ENCODE measurements around the gene FER. TPM values are rescaled to one million over a fixed set of nuclear protein-coding genes. Genes with fewer than 3 reads are reported as not detected.
A peak's percentile ranks its signal among the peaks of the same experiment; 100 is the strongest.

The FER gene
- total RNA-seq, 1 donor from 2014 or later: 35.3 TPM

DNA sequence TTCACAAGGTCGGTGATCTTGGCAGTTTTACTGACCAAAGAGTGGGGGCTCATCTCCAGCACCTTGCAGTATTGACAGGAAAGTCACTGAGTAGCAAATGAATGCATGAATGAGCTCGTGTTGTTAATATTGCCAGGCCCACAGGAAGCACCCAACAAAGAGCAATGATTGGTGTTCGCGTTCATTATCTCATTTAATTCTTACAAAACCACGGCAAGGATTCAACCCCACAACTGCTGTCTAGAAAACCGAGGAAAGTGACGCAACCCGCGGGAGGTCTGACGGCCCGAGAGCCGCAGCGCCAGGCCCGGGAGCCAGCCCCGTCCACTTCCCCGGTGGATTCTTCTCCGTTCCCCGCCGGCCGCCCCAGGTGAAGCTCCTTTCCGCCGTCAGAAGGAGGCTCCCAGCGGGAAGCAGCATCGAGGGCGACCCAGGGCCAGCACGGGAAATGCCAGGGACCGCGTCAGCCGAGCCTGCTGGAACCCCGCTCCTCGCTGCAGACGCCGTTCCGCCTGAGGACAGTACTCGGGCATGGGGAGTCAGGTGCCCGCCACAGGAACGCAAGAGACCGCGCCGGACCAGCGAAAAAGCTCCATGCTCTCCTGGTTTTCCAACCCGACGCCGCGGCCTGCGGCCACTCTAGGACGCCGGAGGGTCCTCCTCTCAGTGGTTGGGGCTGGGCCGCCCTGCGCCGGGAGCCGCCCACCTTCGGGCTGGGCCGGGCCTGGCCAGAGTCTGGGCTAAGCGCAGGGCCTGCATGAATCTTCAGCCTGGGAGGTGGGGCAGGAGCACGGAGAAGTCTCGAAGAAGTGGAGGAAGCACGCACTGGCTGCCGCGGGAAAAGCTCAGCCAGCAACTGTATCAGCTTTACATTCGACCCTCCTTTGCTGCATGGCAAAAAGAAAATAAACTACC is 19.8 kb upstream of the FER start:
- ATAC-seq (peak; percentile 100), DNase-seq (peak; percentile 94)
- H3K9me3 ChIP-seq: no peaks in the 10 kb centered on the region
- TF ChIP-seq, protein P1, sequence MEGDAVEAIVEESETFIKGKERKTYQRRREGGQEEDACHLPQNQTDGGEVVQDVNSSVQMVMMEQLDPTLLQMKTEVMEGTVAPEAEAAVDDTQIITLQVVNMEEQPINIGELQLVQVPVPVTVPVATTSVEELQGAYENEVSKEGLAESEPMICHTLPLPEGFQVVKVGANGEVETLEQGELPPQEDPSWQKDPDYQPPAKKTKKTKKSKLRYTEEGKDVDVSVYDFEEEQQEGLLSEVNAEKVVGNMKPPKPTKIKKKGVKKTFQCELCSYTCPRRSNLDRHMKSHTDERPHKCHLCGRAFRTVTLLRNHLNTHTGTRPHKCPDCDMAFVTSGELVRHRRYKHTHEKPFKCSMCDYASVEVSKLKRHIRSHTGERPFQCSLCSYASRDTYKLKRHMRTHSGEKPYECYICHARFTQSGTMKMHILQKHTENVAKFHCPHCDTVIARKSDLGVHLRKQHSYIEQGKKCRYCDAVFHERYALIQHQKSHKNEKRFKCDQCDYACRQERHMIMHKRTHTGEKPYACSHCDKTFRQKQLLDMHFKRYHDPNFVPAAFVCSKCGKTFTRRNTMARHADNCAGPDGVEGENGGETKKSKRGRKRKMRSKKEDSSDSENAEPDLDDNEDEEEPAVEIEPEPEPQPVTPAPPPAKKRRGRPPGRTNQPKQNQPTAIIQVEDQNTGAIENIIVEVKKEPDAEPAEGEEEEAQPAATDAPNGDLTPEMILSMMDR (IDR thresholded peaks at IDR 0.05): no peak
- intact Hi-C loops (cut with DNase I): no loop called here
- peaks cover 12% of the 10 kb centered on the region for H3K4me1 ChIP-seq
- no peaks in the 10 kb centered on the region for H3K36me3 ChIP-seq
- H3K27ac ChIP-seq: peak overlapping the region; percentile 98
- H3K4me3 ChIP-seq: peak overlapping the region; percentile 80
- H3K27me3 ChIP-seq (ENCODE audit: low read depth): no peaks in the 10 kb centered on the region

DNA sequence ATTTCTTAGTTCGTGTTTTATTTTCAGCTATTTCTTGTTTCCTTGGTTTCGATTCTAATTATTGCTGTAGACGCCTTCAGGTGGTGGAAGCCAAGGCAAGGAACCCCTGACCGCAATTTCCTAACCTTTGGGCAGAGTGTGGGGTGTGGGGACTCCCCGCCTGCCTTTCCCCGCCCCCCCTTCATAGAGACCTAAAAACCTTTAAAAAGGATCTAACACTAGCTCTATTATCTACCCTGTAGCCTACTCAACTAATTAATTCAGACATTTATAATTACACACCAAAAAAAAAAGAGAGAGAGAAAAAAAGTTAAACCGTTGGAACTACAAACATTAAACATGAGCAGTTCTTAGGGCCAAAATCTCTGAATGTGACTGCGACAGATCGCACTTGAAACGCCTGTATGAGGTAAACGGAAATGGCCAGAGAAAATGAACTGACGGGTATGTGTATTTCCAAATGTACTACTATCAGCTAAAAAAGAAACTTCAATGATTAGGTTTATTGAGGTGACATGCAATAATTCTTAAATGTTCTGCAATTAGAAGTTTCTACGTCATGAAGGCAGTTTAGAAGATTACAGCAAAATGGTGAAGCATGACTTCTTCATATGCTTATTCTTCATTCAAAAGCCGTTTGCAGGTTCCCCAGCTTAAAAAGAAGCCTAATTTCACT is 19.0 kb upstream of the FER start:
- Histone ChIP-seq H3K4me3 (peak overlapping the region; percentile 80), H3K36me3 (no peaks in the 10 kb centered on the region), H3K4me1 (peaks cover 12% of the 10 kb centered on the region), H3K27me3 (ENCODE audit: low read depth) (no peaks in the 10 kb centered on the region), H3K27ac (peak overlapping the region; percentile 98), H3K9me3 (no peaks in the 10 kb centered on the region)
- peak; percentile 68 to 69 for ATAC-seq
- TF ChIP-seq, protein P1 (IDR thresholded peaks at IDR 0.05): no peak
- intact Hi-C loops (cut with DNase I): no loop called here
- no peak for DNase-seq

DNA sequence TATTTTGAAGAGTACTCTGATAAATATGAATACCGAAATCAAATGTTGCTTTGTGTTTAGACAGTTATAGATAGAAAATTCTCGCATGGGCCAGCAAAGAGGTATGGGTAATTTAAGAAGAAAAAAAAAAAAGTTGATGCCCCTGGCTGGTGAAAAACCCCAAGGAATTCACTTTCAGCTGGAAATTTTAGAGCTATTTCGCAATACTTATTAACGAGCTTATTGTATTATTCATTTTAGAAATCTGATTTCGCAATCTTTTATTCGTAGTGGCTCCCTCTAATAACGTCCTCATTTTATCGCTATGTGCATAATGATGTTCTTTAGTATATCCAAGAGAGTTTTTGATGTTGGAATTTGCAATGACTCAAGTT is 18.5 kb upstream of the FER start:
- TF ChIP-seq, protein P1 (IDR thresholded peaks at IDR 0.05): no peak
- ATAC-seq: no peak
- H3K4me1 ChIP-seq: peaks cover 12% of the 10 kb centered on the region
- intact Hi-C loops (cut with DNase I): no loop called here
- H3K9me3 ChIP-seq: no peaks in the 10 kb centered on the region
- H3K27ac ChIP-seq: peak overlapping the region; percentile 98
- no peaks in the 10 kb centered on the region for H3K27me3 ChIP-seq (ENCODE audit: low read depth)
- no peaks in the 10 kb centered on the region for H3K36me3 ChIP-seq
- DNase-seq: no peak
- peak overlapping the region; percentile 80 for H3K4me3 ChIP-seq

DNA sequence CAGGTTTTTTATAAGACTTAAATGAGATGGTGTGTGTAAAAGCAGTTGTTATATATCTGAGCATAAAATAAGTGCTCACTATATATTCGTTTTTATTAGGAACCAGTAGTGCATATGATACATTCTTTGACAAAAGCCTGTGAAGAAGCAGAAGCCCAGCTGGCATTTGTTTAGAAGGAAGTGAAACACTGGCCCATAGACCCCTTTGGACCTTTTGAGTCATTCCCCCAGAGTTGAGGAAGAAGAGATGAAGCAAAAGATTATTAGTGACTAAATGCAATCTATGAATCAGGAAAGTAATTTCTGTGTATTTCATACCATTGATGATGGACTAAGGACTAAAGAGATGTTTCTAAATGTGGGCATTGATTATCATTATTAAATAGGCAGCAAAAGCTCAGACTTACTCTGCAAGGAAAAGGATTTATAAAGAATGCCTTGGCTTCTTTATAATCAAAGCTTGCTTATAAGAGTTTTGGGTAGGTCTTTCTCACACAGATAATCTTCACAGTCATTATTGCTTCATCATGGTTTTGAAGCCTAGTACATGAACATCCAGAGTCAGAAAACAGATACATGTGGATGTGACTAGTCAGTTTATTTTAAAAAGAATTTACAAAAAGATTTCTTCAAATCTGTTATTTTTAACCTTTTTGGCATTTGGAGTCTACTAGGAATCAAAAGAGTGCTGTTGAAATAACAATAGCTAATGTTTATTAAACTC is 16.9 kb upstream of the FER start:
- H3K9me3 ChIP-seq: no peaks in the 10 kb centered on the region
- no peak overlapping the region for H3K4me3 ChIP-seq
- intact Hi-C loops (cut with DNase I): no loop called here
- H3K27ac ChIP-seq: no peak overlapping the region
- no peaks in the 10 kb centered on the region for H3K36me3 ChIP-seq
- H3K27me3 ChIP-seq (ENCODE audit: low read depth): no peaks in the 10 kb centered on the region
- H3K4me1 ChIP-seq: peaks cover 12% of the 10 kb centered on the region
- no peak for ATAC-seq
- TF ChIP-seq, protein P1 (IDR thresholded peaks at IDR 0.05): no peak
- DNase-seq: no peak

DNA sequence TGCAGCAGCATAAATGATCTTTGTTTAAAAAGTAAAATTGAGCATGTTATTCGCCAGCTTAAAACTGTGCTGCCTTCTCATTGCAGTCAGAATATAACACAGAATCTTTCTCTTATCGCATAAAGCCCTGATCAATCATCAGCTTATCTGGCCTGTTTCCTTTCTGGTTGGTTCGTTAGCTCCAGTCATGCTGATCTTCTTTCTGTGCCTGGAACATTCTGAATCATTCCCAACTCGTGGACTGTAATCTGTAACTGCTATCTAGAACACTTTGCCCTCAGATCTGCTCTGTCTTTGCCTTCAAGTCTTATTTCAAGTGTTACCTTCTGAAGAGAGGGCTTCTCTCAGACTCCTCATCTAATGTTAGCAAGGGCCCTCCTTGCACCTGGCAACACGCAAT is 11.9 kb upstream of the FER start:
- no peak overlapping the region for H3K27ac ChIP-seq
- no peaks in the 10 kb centered on the region for H3K36me3 ChIP-seq
- no peaks in the 10 kb centered on the region for H3K4me1 ChIP-seq
- intact Hi-C loops (cut with DNase I): no loop called here
- TF ChIP-seq, protein P1 (IDR thresholded peaks at IDR 0.05): no peak
- DNase-seq: no peak
- ATAC-seq: no peak
- no peak overlapping the region for H3K4me3 ChIP-seq
- H3K9me3 ChIP-seq: no peaks in the 10 kb centered on the region
- H3K27me3 ChIP-seq (ENCODE audit: low read depth): no peaks in the 10 kb centered on the region

Data from lower lobe of right lung (tissue), 2 donors.